Activated T-cell treated with anti-CD3 and anti-CD28 coated beads, Interleukin-2, amount 50 U/mL, for 24 hours (primary cell): ENCODE data around the gene GLYATL3.

Experiments
- DNase-seq: peaks from one replicate; pipeline ENCODE4 v3.0.0-alpha.2; 2020
- H3K27ac Mint-ChIP-seq: 2 replicates; pipeline ENCODE4 v1.8.0; 2020; ENCODE audit warnings: mild to moderate bottlenecking, mixed read lengths
- H3K27me3 Mint-ChIP-seq: 2 replicates; pipeline ENCODE4 v1.8.0; 2020; ENCODE audit warnings: mixed read lengths
- H3K36me3 Mint-ChIP-seq: 2 replicates; pipeline ENCODE4 v1.8.0; 2020; ENCODE audit warnings: low read depth, mixed read lengths
- H3K4me1 Mint-ChIP-seq: 2 replicates; pipeline ENCODE4 v1.8.0; 2020; ENCODE audit warnings: low read depth, mixed read lengths
- H3K4me3 Mint-ChIP-seq: 2 replicates; pipeline ENCODE4 v1.8.0; 2020; ENCODE audit warnings: mild to moderate bottlenecking, moderate library complexity, mixed read lengths
- H3K9me3 Mint-ChIP-seq: 2 replicates; pipeline ENCODE4 v1.8.0; 2020; ENCODE audit warnings: mixed read lengths

The GLYATL3 gene

DNA sequence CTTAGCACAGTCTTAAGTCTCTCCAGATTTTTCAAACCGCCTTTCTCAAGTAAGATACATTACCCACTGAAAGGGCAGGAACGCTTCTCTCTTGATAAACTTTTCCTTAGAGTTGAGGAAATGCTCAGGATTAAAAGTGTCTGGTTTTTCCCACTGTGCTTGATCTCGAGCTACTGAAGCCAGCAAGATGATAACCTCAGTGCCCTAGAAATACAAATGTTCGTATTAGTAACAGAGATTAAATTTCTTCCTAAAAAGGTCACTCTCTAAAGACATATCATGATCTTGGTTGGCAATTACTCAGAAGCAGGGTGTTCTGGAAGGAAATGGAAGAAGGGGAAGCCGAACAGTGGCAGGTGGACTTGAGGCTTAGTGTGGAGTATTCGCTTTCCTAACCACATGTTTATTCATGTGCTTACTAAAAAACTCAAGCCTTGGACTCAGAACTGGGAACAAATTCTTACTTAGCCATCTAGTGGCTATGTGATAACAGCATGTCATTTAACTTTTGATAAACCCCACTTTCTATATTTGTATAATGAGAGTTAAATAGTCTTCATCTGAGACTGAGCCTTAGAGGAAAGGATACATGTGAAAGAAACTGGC, 70.9 kb downstream of the GLYATL3 start:
- no peaks in the 10 kb centered on the region for H3K4me1 Mint-ChIP-seq
- H3K36me3 Mint-ChIP-seq, result no peaks in the 10 kb centered on the region
- peaks cover 2% of the 10 kb centered on the region for H3K27me3 Mint-ChIP-seq
- H3K27ac Mint-ChIP-seq, result no peak overlapping the region
- H3K4me3 Mint-ChIP-seq, result no peak overlapping the region
- no peak for DNase-seq
- H3K9me3 Mint-ChIP-seq, result no peaks in the 10 kb centered on the region

- H3K36me3 Mint-ChIP-seq, result no peaks in the 10 kb centered on the region
- no peaks in the 10 kb centered on the region for H3K4me1 Mint-ChIP-seq
- peaks cover 3% of the 10 kb centered on the region for H3K9me3 Mint-ChIP-seq
- H3K27ac Mint-ChIP-seq, result no peak overlapping the region
- DNase-seq, result no peak
- H3K4me3 Mint-ChIP-seq, result no peak overlapping the region
- peaks cover 3% of the 10 kb centered on the region for H3K27me3 Mint-ChIP-seq
Observed at GRCh38 chr6:49576618-49577017, 76.9 kb downstream of the GLYATL3 start.
